Adrenal gland (tissue), 12 donors: ENCODE measurements around the gene MCM5. TPM values are rescaled to one million over a fixed set of nuclear protein-coding genes. Genes with fewer than 3 reads are reported as not detected.

ENCODE experiments used
- DNase-seq, 7 donors: peaks; one replicate each; pipeline ENCODE4 v3.0.0-alpha.2; 2019 to 2020
- H3K27ac ChIP-seq, 5 donors: fragments of 200-600 bp; sonication (generic) in 4 of 5; 1 replicate in 3 of 5; 2 replicates in 2 of 5; pipeline versions ENCODE4 v1.5.1 to v1.8.0; 2016 to 2020; ENCODE audit warnings: mild to moderate bottlenecking in 1 of 5
- H3K27me3 ChIP-seq: fragments of 200-600 bp; 2 replicates; pipeline ENCODE4 v1.8.0; 2021
- H3K36me3 ChIP-seq, 2 donors: fragments of 200-600 bp; replicated peaks in 1 of 2; 1 replicate in 1 of 2; 2 replicates in 1 of 2; pipeline versions ENCODE4 v1.5.1 to v1.8.0; 2018 to 2022
- H3K4me1 ChIP-seq, 2 donors: fragments of 200-600 bp; replicated peaks in 1 of 2; 1 replicate in 1 of 2; 2 replicates in 1 of 2; pipeline versions ENCODE4 v1.5.1 to v1.8.0; 2018 to 2021
- H3K4me3 ChIP-seq, 4 donors: fragments of 200-600 bp; sonication (generic) in 3 of 4; one replicate each; pipeline ENCODE4 v1.5.1; 2016 to 2018
- H3K9me3 ChIP-seq, 3 donors: fragments of 200-600 bp; sonication (generic) in 1 of 3; replicated peaks in 1 of 3; 1 replicate in 2 of 3; 2 replicates in 1 of 3; pipeline versions ENCODE4 v1.5.1 to v1.8.0; 2016 to 2021
- CTCF ChIP-seq, 6 experiments: fragments of 450-650 bp in 4 of 6; fragments of 200-600 bp in 2 of 6; sonication (generic) in 1 of 6; IDR thresholded peaks; 1 replicate in 5 of 6; 2 replicates in 1 of 6; pipeline versions ENCODE4 v1.5.1 to v1.8.0; 2016 to 2021; ENCODE audit warnings: antibody characterized with exemption in 6 of 6, mild to moderate bottlenecking in 2 of 6, moderate library complexity in 1 of 6
- POLR2A ChIP-seq, 2 donors: fragments of 450-650 bp; IDR thresholded peaks; one replicate each; pipeline ENCODE4 v1.6.1; 2017; ENCODE audit warnings: antibody characterized with exemption in 2 of 2, mild to moderate bottlenecking in 2 of 2, moderate library complexity in 1 of 2
- WGBS, 4 donors: extraction: QIAGEN DNeasy Blood & Tissue Kit in 2 of 4; methylation state at CpG; one replicate each; pipeline versions ENCODE4 v1.1.5 to v1.1.7; 2013 to 2017; 5-methylcytosine and 5-hydroxymethylcytosine counted together
- intact Hi-C, 2 donors: fragments of 100-400 bp; cut with DNase I; formaldehyde crosslinking; loops; one replicate each; pipeline versions ENCODE4 v1.14.1 to v1.15.0; 2022 to 2023
- polyA plus RNA-seq, 3 donors: library from polyadenylated mRNA; stranded (reverse); fragments of 200-250 nt in 2 of 3; fragments of 350-450 nt in 1 of 3; fragmentation: Illumina TruSeq in 1 of 3; extraction: RNeasy Lipid Tissue Mini Kit (QIAGEN cat#74804) in 1 of 3; gene quantifications; one replicate each; pipeline ENCODE4 v1.2.3, GENCODE V29; 2013 to 2014
- total RNA-seq, 9 donors: library from RNA; depleted of rRNA in 4 of 9; stranded (reverse); fragments of >200 nt in 4 of 9; fragments of 120-200 nt in 1 of 9; fragmentation: NEBNext Ultra II Directional in 1 of 9; extraction: Animal tissue kit (Norgen Biotek cat#: 25700) in 1 of 9; gene quantifications; one replicate each; pipeline versions ENCODE4 v1.1.0 to v1.2.4, GENCODE V29; 2013 to 2023
- donor health status: healthy with polysubstance abuse.
- donor health status: Bipolar disorder and iron deficiency.
- donor health status: DM: yes; HTN: yes; CAD: no.
- donor health status: DM: no; HTN: no; CAD: no.
- donor health status: DM: no; HTN: no; CAD: no.
- donor health status: DM: yes; HTN: yes; CAD: no.

Gene MCM5
- total and polyA plus RNA-seq, 12 donors, result 3.9 to 20.7 (median 14.6) TPM

GRCh38 chr22:35386670-35387288 is 13.2 kb upstream of the MCM5 start:
- TF ChIP-seq POLR2A (IDR thresholded peaks at IDR 0.05) (no peak), CTCF (IDR thresholded peaks at IDR 0.05) (no peak)

GRCh38 chr22:35390933-35391332 is 9.0 kb upstream of the MCM5 start:
- WGBS, 4 donors, result 74 to 88% (median 82%) methylated on average over 5 of the region's 5 CpGs
- Histone ChIP-seq H3K4me3 (no peak overlapping the region), H3K9me3 (no peaks in the 10 kb centered on the region), H3K4me1 (peaks cover 0 to 12% of the 10 kb centered on the region in 2 donors), H3K36me3 (peaks cover 0 to 62% of the 10 kb centered on the region in 2 donors), H3K27ac (no peak overlapping the region), H3K27me3 (no peaks in the 10 kb centered on the region)
- no peak for TF ChIP-seq CTCF (IDR thresholded peaks at IDR 0.05)
- no peak for DNase-seq
- intact Hi-C loops, result no loop called here

More at GRCh38 chr22:35386670-35387288, 13.2 kb upstream of the MCM5 start:
- 80 to 94% (median 91%) methylated on average over 1 to 19 of the region's 19 CpGs for WGBS, 4 donors
- no peak for DNase-seq
- H3K4me3 ChIP-seq, result no peak overlapping the region
- intact Hi-C loops, result no loop called here
- peaks cover 0 to 65% of the 10 kb centered on the region in 2 donors for H3K36me3 ChIP-seq
- no peaks in the 10 kb centered on the region for H3K9me3 ChIP-seq
- H3K27me3 ChIP-seq, result no peaks in the 10 kb centered on the region
- no peak overlapping the region for H3K27ac ChIP-seq
- peaks cover 2 to 14% of the 10 kb centered on the region in 2 donors for H3K4me1 ChIP-seq

GRCh38 chr22:35392357-35392756 is 7.6 kb upstream of the MCM5 start:
- intact Hi-C loops, result no loop called here
- peaks cover 0 to 48% of the 10 kb centered on the region in 2 donors for H3K36me3 ChIP-seq
- no peaks in the 10 kb centered on the region for H3K9me3 ChIP-seq
- no peak overlapping the region for H3K27ac ChIP-seq
- DNase-seq, result no peak
- H3K4me3 ChIP-seq, result no peak overlapping the region
- peaks cover 2 to 17% of the 10 kb centered on the region in 2 donors for H3K4me1 ChIP-seq
- no peaks in the 10 kb centered on the region for H3K27me3 ChIP-seq
- 86 to 96% (median 91%) methylated on average over 2 of the region's 2 CpGs for WGBS, 4 donors
- TF ChIP-seq CTCF (IDR thresholded peaks at IDR 0.05), result no peak
- no peak for TF ChIP-seq POLR2A (IDR thresholded peaks at IDR 0.05)

GRCh38 chr22:35393116-35394010 is 6.6 kb upstream of the MCM5 start:
- peaks cover 0 to 38% of the 10 kb centered on the region in 2 donors for H3K36me3 ChIP-seq
- peaks cover 3 to 23% of the 10 kb centered on the region in 2 donors for H3K4me1 ChIP-seq
- 59 to 75% (median 68%) methylated on average over 12 to 16 of the region's 16 CpGs for WGBS, 4 donors
- no peak overlapping the region for H3K4me3 ChIP-seq
- intact Hi-C loops, result no loop called here
- TF ChIP-seq POLR2A (IDR thresholded peaks at IDR 0.05), result no peak
- no peak for TF ChIP-seq CTCF (IDR thresholded peaks at IDR 0.05)
- DNase-seq, result peak in 1 of 7 donors; percentile 24
- H3K27me3 ChIP-seq, result no peaks in the 10 kb centered on the region
- peak overlapping the region in 2 of 5 donors; percentile 20 to 52 for H3K27ac ChIP-seq
- H3K9me3 ChIP-seq, result no peaks in the 10 kb centered on the region
